GM13977 (cell line): ENCODE measurements around the gene LNX2.

Source experiments
- DNase-seq: peaks from one replicate; pipeline ENCODE4 v3.0.0; 2012; ENCODE audit warnings: low spot score
- in situ Hi-C: fragments of 300-500 bp; cut with MboI; formaldehyde crosslinking; loops from one replicate; pipeline ENCODE4 v1.12.0; 2022; ENCODE audit warnings: low sequenced_read_pairs, low pct_unique_long_range_greater_than_20kb, mixed read lengths, inconsistent platforms; ENCODE audit not compliant: unreplicated experiment
- TF ChIP-seq, protein P1 (sequence below): IDR thresholded peaks from 2 replicates; pipeline ENCODE4 v1.5.1; 2012; ENCODE audit warnings: mild to moderate bottlenecking, control low read depth; ENCODE audit not compliant: insufficient read depth; ENCODE audit errors: extremely low read depth, missing control alignments

LNX2 gene

DNA sequence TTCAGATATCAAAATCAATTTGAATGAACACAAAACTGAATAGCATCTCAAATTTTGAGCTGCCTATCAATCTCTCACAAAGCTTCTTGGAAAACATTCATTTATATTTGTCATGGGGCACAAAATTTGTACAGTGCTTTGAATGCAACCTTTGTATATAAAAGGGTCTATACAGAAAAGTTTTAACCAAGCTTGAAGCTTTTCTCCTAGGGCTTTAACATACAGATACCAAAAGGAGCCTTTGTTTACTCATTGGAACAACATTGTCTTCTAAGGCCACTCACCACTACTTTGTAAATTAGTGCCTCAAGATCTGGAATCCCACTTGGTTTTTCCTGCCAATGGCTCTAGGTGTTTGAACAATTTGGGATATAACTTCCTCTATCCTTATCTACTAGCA, 21.2 kb downstream of the LNX2 start:
- TF ChIP-seq, protein P1, sequence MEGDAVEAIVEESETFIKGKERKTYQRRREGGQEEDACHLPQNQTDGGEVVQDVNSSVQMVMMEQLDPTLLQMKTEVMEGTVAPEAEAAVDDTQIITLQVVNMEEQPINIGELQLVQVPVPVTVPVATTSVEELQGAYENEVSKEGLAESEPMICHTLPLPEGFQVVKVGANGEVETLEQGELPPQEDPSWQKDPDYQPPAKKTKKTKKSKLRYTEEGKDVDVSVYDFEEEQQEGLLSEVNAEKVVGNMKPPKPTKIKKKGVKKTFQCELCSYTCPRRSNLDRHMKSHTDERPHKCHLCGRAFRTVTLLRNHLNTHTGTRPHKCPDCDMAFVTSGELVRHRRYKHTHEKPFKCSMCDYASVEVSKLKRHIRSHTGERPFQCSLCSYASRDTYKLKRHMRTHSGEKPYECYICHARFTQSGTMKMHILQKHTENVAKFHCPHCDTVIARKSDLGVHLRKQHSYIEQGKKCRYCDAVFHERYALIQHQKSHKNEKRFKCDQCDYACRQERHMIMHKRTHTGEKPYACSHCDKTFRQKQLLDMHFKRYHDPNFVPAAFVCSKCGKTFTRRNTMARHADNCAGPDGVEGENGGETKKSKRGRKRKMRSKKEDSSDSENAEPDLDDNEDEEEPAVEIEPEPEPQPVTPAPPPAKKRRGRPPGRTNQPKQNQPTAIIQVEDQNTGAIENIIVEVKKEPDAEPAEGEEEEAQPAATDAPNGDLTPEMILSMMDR = no peak
- in situ Hi-C loops = no loop called here
- no peak for DNase-seq

DNA sequence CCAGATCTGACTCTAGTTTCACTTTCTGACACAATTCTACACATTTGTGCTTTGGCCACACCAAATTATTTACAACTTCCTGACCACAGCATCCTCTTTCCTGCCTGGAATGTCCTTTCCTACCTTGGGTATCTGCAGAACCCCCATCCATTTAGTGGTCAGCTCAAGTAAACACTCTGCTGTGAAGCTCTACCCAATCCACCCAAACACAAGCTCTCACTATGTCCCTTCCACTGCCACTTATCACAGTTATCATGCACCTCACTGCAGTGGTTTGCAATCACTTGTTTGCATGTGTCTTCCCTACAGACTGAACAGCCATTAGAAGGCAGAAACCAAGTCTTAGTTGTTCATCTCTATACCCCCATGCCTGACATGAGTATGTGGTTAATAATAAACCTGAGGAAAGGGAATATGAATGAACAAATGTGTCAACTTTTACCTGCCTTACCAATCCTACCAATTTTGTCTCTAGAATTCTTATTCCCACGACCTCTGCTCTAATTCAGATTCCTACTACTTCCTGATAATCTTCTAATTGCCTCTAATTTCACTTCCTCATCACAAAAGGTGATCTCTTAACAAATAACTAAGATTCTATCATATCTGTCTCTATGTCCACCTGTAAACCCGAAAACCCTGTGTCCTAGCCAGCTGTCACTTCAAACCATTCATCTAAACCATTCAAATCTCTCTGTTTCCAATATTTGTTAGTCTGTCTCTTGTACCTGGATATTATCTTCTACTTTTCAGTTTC, 25.1 kb downstream of the LNX2 start:
- no peak for DNase-seq
- in situ Hi-C loops = no loop called here
- TF ChIP-seq, protein P1 = no peak

DNA sequence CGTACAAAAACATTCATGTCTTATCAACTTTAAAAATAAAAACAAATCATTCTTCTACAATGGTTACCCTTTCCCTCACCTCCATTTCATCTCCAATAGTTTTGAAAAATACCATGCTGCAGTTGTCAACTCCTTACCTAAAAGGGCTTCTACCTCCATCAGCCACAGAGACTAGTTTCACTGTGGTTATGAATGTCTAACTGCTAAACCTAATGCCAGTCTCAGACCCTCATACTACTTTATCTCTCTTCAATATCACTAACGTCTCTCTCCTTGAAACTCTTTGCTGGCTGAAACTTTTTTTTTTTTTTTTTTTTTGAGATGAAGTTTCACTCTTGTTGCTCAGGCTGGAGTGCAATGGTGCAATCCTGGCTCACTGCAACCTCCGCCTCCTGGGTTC, 27.1 kb downstream of the LNX2 start:
- in situ Hi-C loops = no loop called here
- no peak for DNase-seq
- TF ChIP-seq, protein P1 = no peak

DNA sequence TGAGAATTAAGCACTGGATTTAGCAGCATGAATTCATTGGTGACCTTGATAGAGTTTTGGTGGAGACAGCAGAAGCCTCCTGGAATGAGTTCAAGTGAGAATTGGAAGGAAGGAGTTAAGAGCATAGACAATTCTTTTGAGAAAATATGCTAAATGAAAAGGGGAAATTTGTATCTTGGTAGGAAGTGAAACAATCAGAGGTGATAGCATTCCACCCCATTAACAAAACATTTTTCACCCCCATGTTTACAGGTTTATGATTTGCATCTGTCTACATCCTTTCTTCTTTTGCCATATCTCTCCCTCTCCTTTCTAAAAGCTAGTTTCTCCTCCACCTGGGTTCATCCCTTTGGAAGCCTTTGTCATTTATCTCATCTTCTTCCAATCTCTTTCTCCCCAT, 27.5 kb downstream of the LNX2 start:
- no peak for DNase-seq
- in situ Hi-C loops = no loop called here
- TF ChIP-seq, protein P1 = no peak

DNA sequence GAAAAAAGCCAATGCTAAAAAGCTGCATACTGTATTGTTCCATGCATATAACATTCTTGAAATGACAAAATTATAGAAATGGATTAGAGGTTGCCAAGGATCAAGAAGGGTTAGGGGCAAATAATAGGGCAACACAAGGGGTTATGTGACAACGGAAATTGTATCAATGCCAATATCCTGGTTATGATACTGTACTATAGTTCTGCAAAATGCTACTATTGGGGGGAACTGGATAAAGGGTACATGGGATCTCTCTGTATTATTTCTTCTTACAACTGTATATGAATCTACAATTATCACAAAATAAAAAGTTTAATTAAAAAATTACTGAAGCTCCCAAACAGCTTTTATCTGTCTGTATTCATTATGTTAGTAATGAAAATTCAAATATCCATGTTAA, 31.9 kb downstream of the LNX2 start:
- in situ Hi-C loops = no loop called here
- no peak for DNase-seq
- TF ChIP-seq, protein P1 = no peak

DNA sequence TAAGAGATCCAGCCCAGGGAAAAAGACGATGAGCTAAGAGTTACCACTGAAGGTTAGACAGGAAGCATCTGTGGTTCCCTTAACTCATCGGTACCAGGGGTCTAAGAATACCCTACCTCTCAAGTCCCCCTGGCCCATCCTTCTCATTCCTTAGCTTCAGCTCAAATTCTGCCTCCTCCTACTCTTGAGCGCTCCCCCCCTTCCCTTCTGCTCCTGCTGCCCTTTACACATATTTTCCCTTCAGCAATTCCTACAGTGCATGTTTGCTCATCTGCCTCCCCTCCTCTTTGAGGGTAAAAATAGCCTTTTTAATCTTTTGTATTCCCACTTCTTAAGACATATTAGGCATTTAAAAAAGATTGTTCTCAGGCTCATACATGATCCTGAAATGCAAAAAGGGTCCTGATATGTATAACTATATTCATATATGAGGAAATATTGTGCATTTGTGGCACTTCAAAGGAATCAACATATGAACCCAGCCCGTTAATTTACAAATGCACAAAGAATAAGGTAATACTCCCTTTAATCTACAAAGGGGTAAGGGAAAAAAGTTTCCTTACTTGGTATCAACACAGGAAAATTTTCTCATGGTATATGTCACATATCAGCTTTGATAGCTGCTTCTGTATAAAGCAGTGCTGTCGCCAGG, 33.1 kb downstream of the LNX2 start:
- in situ Hi-C loops = no loop called here
- DNase-seq = no peak
- TF ChIP-seq, protein P1 = no peak
